ENCODE results near the gene NBEA.

DNA sequence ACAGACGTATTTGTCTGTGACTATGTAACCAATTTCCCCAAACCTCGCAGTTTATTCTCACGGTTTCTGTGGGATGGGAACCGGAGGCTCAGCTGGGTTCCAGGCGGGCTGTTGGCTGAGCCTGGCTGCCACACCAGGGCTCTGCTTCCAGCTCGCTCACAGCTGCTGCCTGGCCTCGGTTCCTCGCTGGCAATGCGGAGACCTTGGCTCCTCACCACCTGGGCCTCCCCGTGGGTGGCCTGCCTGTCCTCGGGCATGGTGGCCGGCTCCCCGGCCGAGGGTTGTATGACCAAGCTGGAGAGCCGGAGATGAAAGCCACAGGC lies 753.3 kb downstream of the NBEA start:
- TF ChIP-seq POLR2AphosphoS5 (IDR thresholded peaks at IDR 0.05; ENCODE audit: low read depth), result no peak
- TF ChIP-seq, protein P1, sequence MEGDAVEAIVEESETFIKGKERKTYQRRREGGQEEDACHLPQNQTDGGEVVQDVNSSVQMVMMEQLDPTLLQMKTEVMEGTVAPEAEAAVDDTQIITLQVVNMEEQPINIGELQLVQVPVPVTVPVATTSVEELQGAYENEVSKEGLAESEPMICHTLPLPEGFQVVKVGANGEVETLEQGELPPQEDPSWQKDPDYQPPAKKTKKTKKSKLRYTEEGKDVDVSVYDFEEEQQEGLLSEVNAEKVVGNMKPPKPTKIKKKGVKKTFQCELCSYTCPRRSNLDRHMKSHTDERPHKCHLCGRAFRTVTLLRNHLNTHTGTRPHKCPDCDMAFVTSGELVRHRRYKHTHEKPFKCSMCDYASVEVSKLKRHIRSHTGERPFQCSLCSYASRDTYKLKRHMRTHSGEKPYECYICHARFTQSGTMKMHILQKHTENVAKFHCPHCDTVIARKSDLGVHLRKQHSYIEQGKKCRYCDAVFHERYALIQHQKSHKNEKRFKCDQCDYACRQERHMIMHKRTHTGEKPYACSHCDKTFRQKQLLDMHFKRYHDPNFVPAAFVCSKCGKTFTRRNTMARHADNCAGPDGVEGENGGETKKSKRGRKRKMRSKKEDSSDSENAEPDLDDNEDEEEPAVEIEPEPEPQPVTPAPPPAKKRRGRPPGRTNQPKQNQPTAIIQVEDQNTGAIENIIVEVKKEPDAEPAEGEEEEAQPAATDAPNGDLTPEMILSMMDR (IDR thresholded peaks at IDR 0.05; ENCODE audit: insufficient read depth, low read length), result no peak
- TF ChIP-seq SPI1 (IDR thresholded peaks at IDR 0.05; ENCODE audit: borderline replicate concordance, low read depth), result no peak
